RWPE2 (cell line): ENCODE measurements around the gene ZFHX3.

Source experiments
- ATAC-seq: fragments of 200-7000 bp; cut with Tn5 transposase; 3 replicates; pipeline ENCODE4 v1.9.1; 2021; ENCODE audit warnings: low read depth
- DNase-seq: peaks from one replicate; pipeline ENCODE4 v3.0.0-alpha.2; 2020; ENCODE audit warnings: low spot score
- H3K27ac ChIP-seq: fragments of 450-650 bp; 2 replicates; pipeline ENCODE4 v1.5.1; 2017; ENCODE audit warnings: mild to moderate bottlenecking; ENCODE audit not compliant: poor library complexity, severe bottlenecking
- H3K27me3 ChIP-seq: fragments of 250-450 bp; sonication (Bioruptor Pico); 2 replicates; pipeline ENCODE4 v1.5.1; 2021; ENCODE audit warnings: mild to moderate bottlenecking, moderate library complexity; ENCODE audit not compliant: insufficient read depth, poor library complexity, severe bottlenecking
- H3K36me3 ChIP-seq: fragments of 250-450 bp; sonication (Bioruptor Pico); 2 replicates; pipeline ENCODE4 v1.5.1; 2020; ENCODE audit warnings: low read depth, mild to moderate bottlenecking, moderate library complexity
- H3K4me1 ChIP-seq: fragments of 250-450 bp; sonication (Bioruptor Pico); 2 replicates; pipeline ENCODE4 v1.5.1; 2021; ENCODE audit warnings: mild to moderate bottlenecking, moderate library complexity; ENCODE audit not compliant: insufficient read depth, poor library complexity, severe bottlenecking
- H3K4me3 ChIP-seq: fragments of 250-450 bp; sonication (Bioruptor Pico); 2 replicates; pipeline ENCODE4 v1.5.1; 2021; ENCODE audit warnings: mild to moderate bottlenecking, moderate library complexity; ENCODE audit not compliant: severe bottlenecking
- H3K9me3 ChIP-seq: fragments of 250-450 bp; sonication (Bioruptor Pico); 2 replicates; pipeline ENCODE4 v1.5.1; 2021; ENCODE audit warnings: mild to moderate bottlenecking, moderate library complexity; ENCODE audit not compliant: severe bottlenecking
- CTCF ChIP-seq: fragments of 450-650 bp; IDR thresholded peaks from one replicate; pipeline ENCODE4 v1.5.1; 2017; ENCODE audit warnings: mild to moderate bottlenecking, moderate library complexity; ENCODE audit not compliant: poor library complexity, severe bottlenecking

The ZFHX3 gene

GRCh38 chr16:72786606-72787005, 261.3 kb downstream of the ZFHX3 start:
- Histone ChIP-seq H3K9me3 (no peaks in the 10 kb centered on the region), H3K4me3 (no peak overlapping the region), H3K27me3 (no peaks in the 10 kb centered on the region), H3K4me1 (peaks cover 4% of the 10 kb centered on the region), H3K27ac (no peak overlapping the region), H3K36me3 (peaks cover 19% of the 10 kb centered on the region)
- no peak for TF ChIP-seq CTCF
- no peak for DNase-seq
- no peak for ATAC-seq

GRCh38 chr16:72785886-72786285, 262.0 kb downstream of the ZFHX3 start:
- Histone ChIP-seq H3K4me3 (no peak overlapping the region), H3K27me3 (no peaks in the 10 kb centered on the region), H3K9me3 (no peaks in the 10 kb centered on the region), H3K4me1 (peaks cover 4% of the 10 kb centered on the region), H3K36me3 (peaks cover 18% of the 10 kb centered on the region), H3K27ac (no peak overlapping the region)
- TF ChIP-seq CTCF, result no peak
- no peak for ATAC-seq
- no peak for DNase-seq

- peaks cover 4% of the 10 kb centered on the region for H3K4me1 ChIP-seq
- no peaks in the 10 kb centered on the region for H3K9me3 ChIP-seq
- no peak for DNase-seq
- H3K27ac ChIP-seq, result no peak overlapping the region
- H3K27me3 ChIP-seq, result no peaks in the 10 kb centered on the region
- no peak for ATAC-seq
- H3K4me3 ChIP-seq, result no peak overlapping the region
- peaks cover 18% of the 10 kb centered on the region for H3K36me3 ChIP-seq
- TF ChIP-seq CTCF, result no peak
Observed at GRCh38 chr16:72785171-72785570, 262.8 kb downstream of the ZFHX3 start.

GRCh38 chr16:72783716-72784318, 264.1 kb downstream of the ZFHX3 start:
- H3K27ac ChIP-seq, result no peak overlapping the region

More at GRCh38 chr16:72783716-72784318, 264.1 kb downstream of the ZFHX3 start:
- H3K4me1 ChIP-seq, result peaks cover 4% of the 10 kb centered on the region
- no peaks in the 10 kb centered on the region for H3K27me3 ChIP-seq
- TF ChIP-seq CTCF, result no peak
- no peak for DNase-seq
- no peak overlapping the region for H3K4me3 ChIP-seq
- H3K36me3 ChIP-seq, result peaks cover 18% of the 10 kb centered on the region
- H3K9me3 ChIP-seq, result no peaks in the 10 kb centered on the region
- ATAC-seq, result no peak
